ENCODE measurements around the gene SYNE2. TPM values are rescaled to one million over a fixed set of nuclear protein-coding genes. Genes with fewer than 3 reads are reported as not detected.

Gene SYNE2
- total and polyA plus RNA-seq, 4 donors: 26.9 to 208 (median 67.9) TPM

GRCh38 chr14:64092940-64093339 lies 240.1 kb downstream of the SYNE2 start:
- peak overlapping the region in 1 of 2 donors; percentile 33 for H3K27ac ChIP-seq (ENCODE audit: low read depth in 1 of 2, low read length in 1 of 2)
- no peaks in the 10 kb centered on the region for H3K9me3 ChIP-seq (ENCODE audit: control insufficient read depth in 4 of 4, insufficient read depth in 3 of 4, low read length in 3 of 4)
- 64 to 72% methylated on average over 5 of the region's 5 CpGs for WGBS, 2 donors
- H3K4me1 ChIP-seq (ENCODE audit: control insufficient read depth in 5 of 5, insufficient read depth in 5 of 5, low read length in 5 of 5): peaks cover 0 to 8% (median 0%) of the 10 kb centered on the region in 5 donors
- DNase-seq (peak in 1 of 3 donors; percentile 25), ATAC-seq (ENCODE audit: insufficient read depth, low FRiP score) (no peak)
- H3K9ac ChIP-seq (ENCODE audit: insufficient read depth in 1 of 2, low read length in 2 of 2): no peak overlapping the region
- H3K36me3 ChIP-seq (ENCODE audit: control insufficient read depth in 4 of 4, insufficient read depth in 4 of 4, low read length in 4 of 4): peaks cover 7 to 24% (median 18%) of the 10 kb centered on the region in 4 donors
- H3K4me3 ChIP-seq: no peak overlapping the region
- no peak for TF ChIP-seq CTCF (IDR thresholded peaks at IDR 0.05; ENCODE audit: control extremely low read depth, extremely low read depth)
- H3K27me3 ChIP-seq (ENCODE audit: control insufficient read depth in 3 of 3, insufficient read depth in 3 of 3, low read length in 2 of 3): no peaks in the 10 kb centered on the region

- Histone ChIP-seq H3K9ac (ENCODE audit: insufficient read depth in 1 of 2, low read length in 2 of 2) (peak overlapping the region in 1 of 2 donors; percentile 24), H3K27ac (ENCODE audit: low read depth in 1 of 2, low read length in 1 of 2) (no peak overlapping the region), H3K4me1 (ENCODE audit: control insufficient read depth in 5 of 5, insufficient read depth in 5 of 5, low read length in 5 of 5) (peaks cover 0 to 14% (median 0%) of the 10 kb centered on the region in 5 donors), H3K36me3 (ENCODE audit: control insufficient read depth in 4 of 4, insufficient read depth in 4 of 4, low read length in 4 of 4) (peaks cover 4 to 27% (median 19%) of the 10 kb centered on the region in 4 donors), H3K9me3 (ENCODE audit: control insufficient read depth in 4 of 4, insufficient read depth in 3 of 4, low read length in 3 of 4) (no peaks in the 10 kb centered on the region), H3K27me3 (ENCODE audit: control insufficient read depth in 3 of 3, insufficient read depth in 3 of 3, low read length in 2 of 3) (no peaks in the 10 kb centered on the region), H3K4me3 (no peak overlapping the region)
- no peak for TF ChIP-seq CTCF (IDR thresholded peaks at IDR 0.05; ENCODE audit: control extremely low read depth, extremely low read depth)
- DNase-seq (peak; percentile 39 to 77 (median 40)), ATAC-seq (ENCODE audit: insufficient read depth, low FRiP score) (no peak)
- WGBS, 2 donors: 81 to 89% methylated on average over 3 of the region's 3 CpGs
These were observed 242.8 kb downstream of the SYNE2 start for GRCh38 chr14:64095620-64096019.

- Histone ChIP-seq H3K27me3 (ENCODE audit: control insufficient read depth in 3 of 3, insufficient read depth in 3 of 3, low read length in 2 of 3) (no peaks in the 10 kb centered on the region), H3K36me3 (ENCODE audit: control insufficient read depth in 4 of 4, insufficient read depth in 4 of 4, low read length in 4 of 4) (peaks cover 8 to 22% (median 16%) of the 10 kb centered on the region in 4 donors), H3K9me3 (ENCODE audit: control insufficient read depth in 4 of 4, insufficient read depth in 3 of 4, low read length in 3 of 4) (no peaks in the 10 kb centered on the region), H3K4me3 (no peak overlapping the region), H3K4me1 (ENCODE audit: control insufficient read depth in 5 of 5, insufficient read depth in 5 of 5, low read length in 5 of 5) (peaks cover 0 to 14% (median 3%) of the 10 kb centered on the region in 5 donors), H3K27ac (ENCODE audit: low read depth in 1 of 2, low read length in 1 of 2) (peak overlapping the region in 1 of 2 donors; percentile 63), H3K9ac (ENCODE audit: insufficient read depth in 1 of 2, low read length in 2 of 2) (no peak overlapping the region)
- DNase-seq: no peak
- ATAC-seq (ENCODE audit: insufficient read depth, low FRiP score): no peak
- WGBS, 2 donors: 77 to 92% methylated on average over 4 of the region's 4 CpGs
- no peak for TF ChIP-seq CTCF (IDR thresholded peaks at IDR 0.05; ENCODE audit: control extremely low read depth, extremely low read depth)
These were observed 245.3 kb downstream of the SYNE2 start for GRCh38 chr14:64098120-64098519.

GRCh38 chr14:64107438-64107837 lies 254.6 kb downstream of the SYNE2 start:
- TF ChIP-seq CTCF (IDR thresholded peaks at IDR 0.05; ENCODE audit: control extremely low read depth, extremely low read depth): no peak
- no peak overlapping the region for H3K9ac ChIP-seq (ENCODE audit: insufficient read depth in 1 of 2, low read length in 2 of 2)
- peaks cover 3 to 16% (median 10%) of the 10 kb centered on the region in 4 donors for H3K36me3 ChIP-seq (ENCODE audit: control insufficient read depth in 4 of 4, insufficient read depth in 4 of 4, low read length in 4 of 4)
- H3K27me3 ChIP-seq (ENCODE audit: control insufficient read depth in 3 of 3, insufficient read depth in 3 of 3, low read length in 2 of 3): no peaks in the 10 kb centered on the region
- no peak overlapping the region for H3K27ac ChIP-seq (ENCODE audit: low read depth in 1 of 2, low read length in 1 of 2)
- H3K4me3 ChIP-seq: no peak overlapping the region
- DNase-seq (no peak), ATAC-seq (ENCODE audit: insufficient read depth, low FRiP score) (no peak)
- no peaks in the 10 kb centered on the region for H3K4me1 ChIP-seq (ENCODE audit: control insufficient read depth in 5 of 5, insufficient read depth in 5 of 5, low read length in 5 of 5)
- 89 to 94% methylated on average over 2 of the region's 2 CpGs for WGBS, 2 donors
- no peaks in the 10 kb centered on the region for H3K9me3 ChIP-seq (ENCODE audit: control insufficient read depth in 4 of 4, insufficient read depth in 3 of 4, low read length in 3 of 4)

Measured in lung (tissue), 12 donors.